ENCODE measurements around the gene VIL1. TPM values are rescaled to one million over a fixed set of nuclear protein-coding genes. Genes with fewer than 3 reads are reported as not detected.

VIL1 gene
- total RNA-seq, 1 experiment from 2014 or later = not detected

DNA sequence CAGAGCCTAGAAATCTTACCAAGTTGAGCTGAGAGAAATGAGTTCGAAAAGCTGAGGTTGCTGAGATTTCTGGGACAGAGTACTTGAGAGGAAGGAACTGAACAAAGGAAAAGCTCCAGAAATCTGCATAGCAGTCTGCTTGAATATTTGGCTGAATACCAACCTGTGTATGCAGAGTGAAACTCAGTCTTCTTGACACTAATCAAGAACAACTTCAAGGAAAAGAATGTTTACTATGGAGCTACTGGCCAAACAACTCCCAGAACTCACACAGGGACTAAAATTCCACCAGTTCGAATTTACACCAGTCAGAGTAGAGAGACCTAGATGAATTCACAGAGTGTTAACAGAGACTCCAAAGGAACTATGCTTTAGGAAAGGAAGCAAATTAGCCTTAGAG, 82.7 kb downstream of the VIL1 start:
- H3K9me3 ChIP-seq (ENCODE audit: low read depth, low read length, poor library complexity, severe bottlenecking) = no peaks in the 10 kb centered on the region
- peaks cover 17% of the 10 kb centered on the region for H3K36me3 ChIP-seq (ENCODE audit: insufficient read depth, low read length, poor library complexity, severe bottlenecking)
- CTCF ChIA-PET = no interaction called here
- POLR2A ChIA-PET (ENCODE audit: low non-redundant PET) = interaction anchor here (0.6 kb wide), 2 partner anchors 13 to 105 kb away, joined by 3 to 5 read pairs; no protein-coding TSS in a partner anchor
- H3K27ac ChIP-seq (ENCODE audit: low read depth, low read length, poor library complexity, severe bottlenecking) = peak overlapping the region; percentile 61
- intact Hi-C loops (cut with micrococcal nuclease; ENCODE audit: unreplicated experiment) = no loop called here
- no peak for TF ChIP-seq EZH2 (IDR thresholded peaks at IDR 0.05; ENCODE audit: borderline replicate concordance, low read depth, low read length, poor library complexity, severe bottlenecking)
- TF ChIP-seq, protein P1, sequence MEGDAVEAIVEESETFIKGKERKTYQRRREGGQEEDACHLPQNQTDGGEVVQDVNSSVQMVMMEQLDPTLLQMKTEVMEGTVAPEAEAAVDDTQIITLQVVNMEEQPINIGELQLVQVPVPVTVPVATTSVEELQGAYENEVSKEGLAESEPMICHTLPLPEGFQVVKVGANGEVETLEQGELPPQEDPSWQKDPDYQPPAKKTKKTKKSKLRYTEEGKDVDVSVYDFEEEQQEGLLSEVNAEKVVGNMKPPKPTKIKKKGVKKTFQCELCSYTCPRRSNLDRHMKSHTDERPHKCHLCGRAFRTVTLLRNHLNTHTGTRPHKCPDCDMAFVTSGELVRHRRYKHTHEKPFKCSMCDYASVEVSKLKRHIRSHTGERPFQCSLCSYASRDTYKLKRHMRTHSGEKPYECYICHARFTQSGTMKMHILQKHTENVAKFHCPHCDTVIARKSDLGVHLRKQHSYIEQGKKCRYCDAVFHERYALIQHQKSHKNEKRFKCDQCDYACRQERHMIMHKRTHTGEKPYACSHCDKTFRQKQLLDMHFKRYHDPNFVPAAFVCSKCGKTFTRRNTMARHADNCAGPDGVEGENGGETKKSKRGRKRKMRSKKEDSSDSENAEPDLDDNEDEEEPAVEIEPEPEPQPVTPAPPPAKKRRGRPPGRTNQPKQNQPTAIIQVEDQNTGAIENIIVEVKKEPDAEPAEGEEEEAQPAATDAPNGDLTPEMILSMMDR (conservative IDR thresholded peaks at IDR 0.05; ENCODE audit: low read depth, low read length) = no peak
- BruUV-seq (replicated peaks) = no TSS peak
- no peaks in the 10 kb centered on the region for H3K27me3 ChIP-seq (replicated peaks; ENCODE audit: insufficient read depth, low read depth, low read length, poor library complexity)
- H3K4me3 ChIP-seq (ENCODE audit: low read depth, low read length, poor library complexity, severe bottlenecking) = no peak overlapping the region
- peaks cover 19% of the 10 kb centered on the region for H3K4me1 ChIP-seq (ENCODE audit: insufficient read depth, low read length, poor library complexity, severe bottlenecking)
- peak; percentile 54 for DNase-seq (ENCODE audit: low spot score)

Small RNAs within 50 kb of the gene (microRNA-seq; reads per million reads assigned to microRNA genes)
- gene MIR26B = 47,966 reads per million, percentile 99 among the genes with 10 or more reads in this experiment

Other genes starting within 250 kb of the VIL1 start
- gene ARPC2, start 201.9 kb upstream of the VIL1 start, total RNA-seq (2021) = 241 and 291 TPM in 2 replicates
- gene GPBAR1, start 158.1 kb upstream of the VIL1 start, total RNA-seq (2021) = 0.30 and 0.46 TPM in 2 replicates
- 74.7 and 78.8 TPM in 2 replicates for gene AAMP, start 149.0 kb upstream of the VIL1 start, total RNA-seq (2021)
- gene PNKD, start 148.6 kb upstream of the VIL1 start, total RNA-seq (2021) = 36.7 and 44.9 TPM in 2 replicates
- gene TMBIM1, start 126.6 kb upstream of the VIL1 start, total RNA-seq (2021) = 40.2 and 43.9 TPM in 2 replicates
- gene CATIP, start 62.3 kb upstream of the VIL1 start, total RNA-seq (2021) = not detected in 2 replicates
- 0.09 TPM in 1 of 2 replicates, not detected in the other for gene SLC11A1, start 36.9 kb upstream of the VIL1 start, total RNA-seq (2021)
- 72.3 and 77.4 TPM in 2 replicates for gene CTDSP1, start 19.3 kb upstream of the VIL1 start, total RNA-seq (2021)
- gene USP37, start 149.2 kb downstream of the VIL1 start, total RNA-seq (2021) = 31.0 and 33.2 TPM in 2 replicates
- gene CNOT9, start 149.7 kb downstream of the VIL1 start, total RNA-seq (2021) = 89.5 and 92.3 TPM in 2 replicates
- 0.24 and 0.39 TPM in 2 replicates for gene PLCD4, start 188.8 kb downstream of the VIL1 start, total RNA-seq (2021)
- gene ZNF142, start 240.5 kb downstream of the VIL1 start, total RNA-seq (2021) = 53.3 and 65.3 TPM in 2 replicates
- 70.6 and 74.1 TPM in 2 replicates for gene BCS1L, start 240.6 kb downstream of the VIL1 start, total RNA-seq (2021)